NB4 (cell line): Measurements from ENCODE around the gene DARS1.

Experiments used
- CTCF ChIP-seq: IDR thresholded peaks from one replicate; pipeline ENCODE4 v1.5.1; 2012; ENCODE audit warnings: low read depth, low read length
- POLR2A ChIP-seq: IDR thresholded peaks from 2 replicates; pipeline ENCODE4 v1.6.1; 2011; ENCODE audit warnings: mild to moderate bottlenecking; ENCODE audit not compliant: insufficient read length; ENCODE audit errors: extremely low read depth

GRCh38 chr2:136029149-136029548, 43.7 kb upstream of the DARS1 start:
- TF ChIP-seq CTCF (no peak), POLR2A (no peak)
